ENCODE measurements around the gene VPS13D.
A peak's percentile ranks its signal among the peaks of the same experiment; 100 is the strongest.

Gene VPS13D

DNA sequence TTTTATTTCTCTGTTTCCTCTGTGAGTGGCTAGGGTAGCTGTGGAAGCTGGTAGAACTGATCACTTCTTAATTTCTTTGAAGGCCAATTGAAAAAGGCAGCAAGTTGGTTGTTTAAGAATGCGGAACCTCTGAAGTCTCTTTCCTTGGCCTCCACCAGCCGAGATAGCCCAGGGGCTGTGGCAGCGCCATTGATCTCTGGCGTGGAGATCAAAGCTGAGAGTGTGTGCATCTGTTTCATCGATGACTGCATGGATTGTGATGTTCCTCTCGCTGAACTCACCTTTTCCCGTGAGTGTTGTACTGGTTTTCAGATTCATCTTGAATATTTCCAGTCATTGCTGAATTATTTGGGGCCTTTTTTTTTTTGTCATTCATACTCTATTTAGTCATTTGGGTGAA is 97.7 kb downstream of the VPS13D start:
- DNase-seq (ENCODE audit: low read depth), result no peak
- no peak overlapping the region for H3K4me3 ChIP-seq (ENCODE audit: low read depth, low read length)
- TF ChIP-seq, protein P1, sequence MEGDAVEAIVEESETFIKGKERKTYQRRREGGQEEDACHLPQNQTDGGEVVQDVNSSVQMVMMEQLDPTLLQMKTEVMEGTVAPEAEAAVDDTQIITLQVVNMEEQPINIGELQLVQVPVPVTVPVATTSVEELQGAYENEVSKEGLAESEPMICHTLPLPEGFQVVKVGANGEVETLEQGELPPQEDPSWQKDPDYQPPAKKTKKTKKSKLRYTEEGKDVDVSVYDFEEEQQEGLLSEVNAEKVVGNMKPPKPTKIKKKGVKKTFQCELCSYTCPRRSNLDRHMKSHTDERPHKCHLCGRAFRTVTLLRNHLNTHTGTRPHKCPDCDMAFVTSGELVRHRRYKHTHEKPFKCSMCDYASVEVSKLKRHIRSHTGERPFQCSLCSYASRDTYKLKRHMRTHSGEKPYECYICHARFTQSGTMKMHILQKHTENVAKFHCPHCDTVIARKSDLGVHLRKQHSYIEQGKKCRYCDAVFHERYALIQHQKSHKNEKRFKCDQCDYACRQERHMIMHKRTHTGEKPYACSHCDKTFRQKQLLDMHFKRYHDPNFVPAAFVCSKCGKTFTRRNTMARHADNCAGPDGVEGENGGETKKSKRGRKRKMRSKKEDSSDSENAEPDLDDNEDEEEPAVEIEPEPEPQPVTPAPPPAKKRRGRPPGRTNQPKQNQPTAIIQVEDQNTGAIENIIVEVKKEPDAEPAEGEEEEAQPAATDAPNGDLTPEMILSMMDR (IDR thresholded peaks at IDR 0.05; ENCODE audit: control insufficient read depth, extremely low read depth, insufficient read depth), result no peak

DNA sequence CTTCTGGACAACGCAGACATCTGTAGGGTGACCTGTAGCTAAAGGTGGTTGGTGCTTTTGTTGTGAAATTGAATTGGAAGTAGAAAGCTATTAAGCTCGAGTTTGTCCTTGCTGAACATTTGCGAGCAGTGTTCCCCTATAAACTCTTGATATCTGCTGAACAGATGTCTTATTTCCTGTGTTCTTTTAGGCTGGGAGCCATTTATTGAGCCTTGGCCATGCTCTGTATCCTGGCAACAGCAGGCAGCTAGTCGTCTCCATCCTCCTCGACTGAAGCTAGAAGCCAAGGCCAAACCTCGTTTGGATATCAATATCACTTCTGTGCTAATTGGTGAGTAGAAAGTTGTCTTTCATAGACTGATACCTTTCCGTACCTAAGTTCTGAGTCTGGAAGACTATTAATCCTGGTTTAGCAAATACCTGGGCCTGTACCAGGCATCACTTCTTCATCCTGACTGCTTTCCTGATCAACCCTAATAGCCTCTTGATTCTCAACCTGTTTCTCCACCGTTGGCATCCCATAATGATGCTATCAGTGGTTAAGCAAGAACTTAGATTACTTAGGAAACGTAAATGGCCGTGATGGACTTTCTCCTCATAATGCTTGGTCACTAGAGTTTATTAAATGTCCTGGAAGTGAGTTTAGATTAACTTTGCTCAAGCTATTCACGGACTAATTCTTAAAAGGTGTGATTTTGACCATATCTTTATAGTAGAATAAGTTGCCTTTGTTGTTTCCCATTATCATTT is 103.4 kb downstream of the VPS13D start:
- no peak overlapping the region for H3K4me3 ChIP-seq (ENCODE audit: low read depth, low read length)
- TF ChIP-seq, protein P1 (IDR thresholded peaks at IDR 0.05; ENCODE audit: control insufficient read depth, extremely low read depth, insufficient read depth), result no peak
- peak; percentile 39 for DNase-seq (ENCODE audit: low read depth)

DNA sequence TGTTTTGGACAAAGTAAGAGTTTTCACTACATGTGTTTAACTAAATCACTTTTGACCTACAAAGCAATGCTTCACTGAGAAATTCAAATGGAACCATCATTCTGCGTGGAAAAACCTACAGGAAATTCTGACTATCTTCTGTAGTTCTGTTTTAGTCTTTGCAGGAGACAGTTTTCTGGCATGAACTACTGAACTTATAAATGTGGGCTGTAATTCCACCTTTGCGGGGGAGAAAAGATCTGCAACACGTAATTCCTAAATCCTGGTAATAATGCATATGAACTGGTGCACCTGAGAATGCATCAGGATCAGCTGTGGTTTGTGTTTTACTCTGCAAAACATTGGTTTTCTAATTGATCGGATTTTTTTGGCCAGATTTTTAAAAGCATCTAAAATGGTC is 106.0 kb downstream of the VPS13D start:
- no peak for DNase-seq (ENCODE audit: low read depth)
- no peak overlapping the region for H3K4me3 ChIP-seq (ENCODE audit: low read depth, low read length)
- TF ChIP-seq, protein P1 (IDR thresholded peaks at IDR 0.05; ENCODE audit: control insufficient read depth, extremely low read depth, insufficient read depth), result no peak

DNA sequence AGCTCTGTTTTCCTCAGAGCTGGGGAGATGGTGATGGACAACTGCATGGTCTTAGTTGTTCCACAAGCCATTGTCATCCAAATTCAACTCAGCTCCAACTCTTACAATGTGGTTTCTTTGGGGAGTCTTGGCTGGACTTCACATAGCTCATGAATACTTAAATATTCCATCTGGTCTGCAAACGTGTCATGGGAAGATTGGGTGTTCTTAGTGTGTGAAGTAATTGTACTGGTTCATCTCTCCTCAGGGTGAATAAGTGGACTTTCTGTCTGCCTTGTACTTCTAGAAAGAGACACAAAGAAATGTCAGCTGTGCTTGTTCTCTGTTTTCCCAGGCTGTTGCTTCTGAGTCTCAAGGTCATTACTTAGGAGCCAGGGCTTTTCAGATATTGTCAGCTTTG is 106.6 kb downstream of the VPS13D start:
- no peak for DNase-seq (ENCODE audit: low read depth)
- no peak overlapping the region for H3K4me3 ChIP-seq (ENCODE audit: low read depth, low read length)
- TF ChIP-seq, protein P1 (IDR thresholded peaks at IDR 0.05; ENCODE audit: control insufficient read depth, extremely low read depth, insufficient read depth), result no peak

DNA sequence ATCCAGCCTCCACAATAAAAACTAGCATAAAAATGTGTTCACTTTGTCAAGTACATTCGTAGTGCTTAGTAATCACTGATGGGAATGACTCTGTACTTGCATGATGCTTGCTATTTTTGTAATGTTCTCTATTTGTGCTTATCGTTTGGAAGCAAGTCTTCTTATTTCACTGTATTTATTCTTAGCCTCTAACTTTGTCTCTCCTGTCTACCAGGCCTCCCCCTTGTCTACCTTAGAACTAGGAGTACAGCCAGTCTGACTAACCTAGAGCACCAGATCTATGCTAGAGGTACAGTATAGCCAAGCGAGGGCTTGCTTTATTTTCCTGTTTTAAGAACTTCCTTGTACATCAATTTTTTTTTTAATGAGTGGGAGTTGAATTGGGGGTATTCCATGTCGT is 108.2 kb downstream of the VPS13D start:
- TF ChIP-seq, protein P1 (IDR thresholded peaks at IDR 0.05; ENCODE audit: control insufficient read depth, extremely low read depth, insufficient read depth), result no peak
- H3K4me3 ChIP-seq (ENCODE audit: low read depth, low read length), result no peak overlapping the region
- no peak for DNase-seq (ENCODE audit: low read depth)

DNA sequence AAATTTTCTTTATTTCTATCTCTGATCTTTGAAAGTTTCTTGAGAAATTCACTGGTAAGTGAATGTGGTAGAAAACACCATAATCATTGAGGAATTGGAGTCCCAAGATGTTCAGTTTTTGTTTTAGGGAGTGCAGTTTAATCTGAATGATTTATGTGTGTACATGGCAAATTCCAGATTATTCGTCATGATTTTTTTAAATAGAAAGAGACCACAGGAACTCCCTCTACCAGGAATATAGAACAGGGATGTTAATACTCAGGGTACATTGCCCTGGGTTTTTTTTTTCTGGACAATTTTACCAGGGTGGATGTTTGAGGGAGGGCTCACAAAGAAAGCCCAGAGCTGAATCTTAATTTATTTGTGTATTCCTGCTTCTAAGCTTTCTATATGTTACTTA is 109.0 kb downstream of the VPS13D start:
- no peak for DNase-seq (ENCODE audit: low read depth)

More for the DNA sequence above, 109.0 kb downstream of the VPS13D start:
- H3K4me3 ChIP-seq (ENCODE audit: low read depth, low read length), result no peak overlapping the region
- TF ChIP-seq, protein P1 (IDR thresholded peaks at IDR 0.05; ENCODE audit: control insufficient read depth, extremely low read depth, insufficient read depth), result no peak

Measured in LNCaP clone FGC (cell line).